OCI-LY7 (cell line): Measurements from ENCODE around the gene SLC15A5. TPM values are rescaled to one million over a fixed set of nuclear protein-coding genes. Genes with fewer than 3 reads are reported as not detected.

Experiments used
- Bru-seq: library from RNA; stranded (reverse); fragments of 400-500 nt; gene quantifications from one replicate; lab custom pipeline; 2021; lab: Mats Ljungman, UMichigan
- BruChase-seq, 2 experiments: library from RNA; stranded (reverse); fragments of 400-500 nt; gene quantifications; one replicate each; lab custom pipeline; 2021; lab: Mats Ljungman, UMichigan
- BruUV-seq: library from RNA; stranded (reverse); fragments of 400-500 nt; replicated peaks from 2 replicates; lab custom pipeline; 2021; lab: Mats Ljungman, UMichigan
- CTCF ChIA-PET: fragments of 300-600 bp; sonication (Branson Sonifier 250); formaldehyde crosslinking; loops from one replicate; lab custom pipeline; 2022; ENCODE audit warnings: antibody characterized with exemption; ENCODE audit not compliant: unreplicated experiment; lab: Charles Lee
- POLR2A ChIA-PET: fragments of 300-600 bp; sonication (Branson Sonifier 250); formaldehyde crosslinking; loops from one replicate; lab custom pipeline; 2022; ENCODE audit warnings: antibody characterized with exemption; lab: Charles Lee
- DNase-seq: peaks from one replicate; pipeline ENCODE4 v3.0.0-alpha.2; 2015; ENCODE audit warnings: low spot score
- H2AFZ ChIP-seq: fragments of 200-600 bp; sonication (generic), shearing (Covaris generic); 2 replicates; pipeline ENCODE4 v1.6.1; 2014; ENCODE audit warnings: mild to moderate bottlenecking, antibody characterized with exemption, low read length, moderate library complexity
- H3K27ac ChIP-seq: fragments of 200-600 bp; sonication (generic); 2 replicates; pipeline ENCODE4 v1.5.1; 2014; ENCODE audit warnings: mixed run types, low read depth, mild to moderate bottlenecking, moderate library complexity, low read length, inconsistent platforms; ENCODE audit not compliant: poor library complexity, severe bottlenecking
- H3K36me3 ChIP-seq: fragments of 200-600 bp; sonication (generic); 2 replicates; pipeline ENCODE4 v1.6.1; 2014; ENCODE audit warnings: mild to moderate bottlenecking, antibody characterized with exemption, low read length, moderate library complexity, mixed read lengths; ENCODE audit not compliant: insufficient read depth
- H3K4me1 ChIP-seq: fragments of 200-600 bp; sonication (generic); 2 replicates; pipeline ENCODE4 v1.5.1; 2014; ENCODE audit warnings: mild to moderate bottlenecking, low read length; ENCODE audit not compliant: insufficient read depth, poor library complexity, severe bottlenecking
- H3K4me2 ChIP-seq: fragments of 200-600 bp; sonication (generic); 2 replicates; pipeline ENCODE4 v1.6.1; 2014; ENCODE audit warnings: mild to moderate bottlenecking, low read length
- H3K4me3 ChIP-seq: fragments of 200-600 bp; sonication (generic); 2 replicates; pipeline ENCODE4 v1.5.1; 2014; ENCODE audit warnings: mild to moderate bottlenecking, low read depth, low read length; ENCODE audit not compliant: poor library complexity, severe bottlenecking
- H3K79me2 ChIP-seq: fragments of 200-600 bp; sonication (generic); 2 replicates; pipeline ENCODE4 v1.6.1; 2016; ENCODE audit warnings: low read depth, mild to moderate bottlenecking, low read length, moderate library complexity, mixed read lengths; ENCODE audit not compliant: insufficient read depth
- H3K9me2 ChIP-seq: fragments of 200-600 bp; sonication (generic); 2 replicates; pipeline ENCODE4 v1.6.1; 2016; ENCODE audit warnings: mild to moderate bottlenecking, low read length, mixed read lengths; ENCODE audit not compliant: insufficient read depth
- H3K9me3 ChIP-seq: fragments of 200-600 bp; sonication (generic); 2 replicates; pipeline ENCODE4 v1.6.1; 2014; ENCODE audit warnings: mild to moderate bottlenecking, mixed run types, low read length, mixed read lengths
- H4K20me1 ChIP-seq: fragments of 200-600 bp; sonication (generic); 2 replicates; pipeline ENCODE4 v1.6.1; 2014; ENCODE audit warnings: mild to moderate bottlenecking, antibody characterized with exemption, low read length, moderate library complexity, mixed read lengths; ENCODE audit not compliant: insufficient read depth
- CTCF ChIP-seq: fragments of 200-600 bp; sonication (generic); conservative IDR thresholded peaks from 2 replicates; pipeline ENCODE4 v1.5.1; 2014; ENCODE audit warnings: mild to moderate bottlenecking, antibody characterized with exemption, low read length, moderate library complexity, mixed read lengths
- EZH2phosphoT487 ChIP-seq: fragments of 200-600 bp; sonication (generic); IDR thresholded peaks from 2 replicates; pipeline ENCODE4 v1.6.1; 2018; ENCODE audit warnings: low read depth, borderline replicate concordance, mild to moderate bottlenecking, mixed run types, antibody characterized with exemption, low read length, moderate library complexity, mixed read lengths
- intact Hi-C: fragments of 100-400 bp; cut with micrococcal nuclease; formaldehyde crosslinking; loops from one replicate; pipeline ENCODE4 v1.10.0; 2022; ENCODE audit not compliant: unreplicated experiment
- long read RNA-seq: library from polyadenylated mRNA; stranded (forward); transcript quantifications from one replicate; pipeline ENCODE4 v2.0.0, GENCODE V29; 2022
- total RNA-seq, 2 experiments: library from RNA; depleted of rRNA in 1 of 2; stranded (reverse); fragments of >200 nt in 1 of 2; shearing (Covaris generic) in 1 of 2; gene quantifications; 2 replicates each; pipeline ENCODE4 v1.2.3, GENCODE V29; 2014 to 2022

Gene SLC15A5
- total RNA-seq (2014; rRNA removed; shearing (Covaris generic)) (not detected in 2 replicates), total RNA-seq (2022) (not detected in 2 replicates), Bru-seq, nascent RNA (percentile 14 among the genes with signal in this experiment), BruChase-seq, experiment 1, labeled RNA remaining after a 6-hour chase (not detected), BruChase-seq, experiment 2, labeled RNA remaining after a 2-hour chase (percentile 3 among the genes with signal in this experiment)
- long read RNA-seq = 0 reads

DNA sequence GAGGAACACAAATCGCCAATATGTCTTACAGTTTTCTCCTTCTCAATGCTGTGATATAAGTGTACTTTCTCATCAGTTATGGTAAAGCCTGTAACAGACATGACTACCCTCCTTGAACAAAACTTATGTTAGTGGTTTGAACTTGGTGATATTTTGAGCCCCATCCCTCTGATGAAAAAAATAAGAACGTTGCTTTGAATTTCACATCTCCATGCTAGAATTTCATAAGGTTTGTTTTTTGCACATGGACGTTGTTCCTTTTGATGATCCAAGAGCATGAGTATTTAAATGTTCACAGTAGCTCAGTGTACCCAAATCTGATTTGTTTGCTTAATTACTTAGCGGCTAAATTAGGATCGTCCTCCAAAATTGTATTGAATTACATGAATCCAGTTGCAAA is at the start of gene SLC15A5:
TSS of gene SLC15A5 (minus strand) at position 101 of the 400 bp plus-strand sequence. CDS start at position 101, 0 bp downstream.
- Histone ChIP-seq H3K9me3 (no peaks in the 10 kb centered on the region), H3K36me3 (no peaks in the 10 kb centered on the region), H3K4me1 (no peaks in the 10 kb centered on the region), H3K4me2 (no peak within 1 kb of the TSS), H4K20me1 (no peaks in the 10 kb centered on the region), H3K79me2 (no peaks in the 10 kb centered on the region), H2AFZ (no peak within 1 kb of the TSS), H3K27ac (no peak within 1 kb of the TSS), H3K9me2 (no peaks in the 10 kb centered on the region), H3K4me3 (no peak within 1 kb of the TSS)
- BruUV-seq = no TSS peak
- CTCF ChIA-PET = no interaction called here
- intact Hi-C loops = no loop called here
- DNase-seq = no peak
- POLR2A ChIA-PET = no interaction called here
- TF ChIP-seq EZH2phosphoT487 (no peak), CTCF (no peak)

GRCh38 chr12:16325426-16325825 is 47.9 kb upstream of the SLC15A5 start:
- Histone ChIP-seq H2AFZ (no peak overlapping the region), H3K4me2 (no peak overlapping the region), H3K27ac (no peak overlapping the region), H3K36me3 (no peaks in the 10 kb centered on the region), H3K4me3 (no peak overlapping the region), H4K20me1 (no peaks in the 10 kb centered on the region), H3K9me3 (no peaks in the 10 kb centered on the region), H3K9me2 (no peaks in the 10 kb centered on the region), H3K79me2 (no peaks in the 10 kb centered on the region), H3K4me1 (no peaks in the 10 kb centered on the region)
- no peak for TF ChIP-seq EZH2phosphoT487
- no peak for TF ChIP-seq CTCF
- intact Hi-C loops = no loop called here
- BruUV-seq = no TSS peak
- ChIA-PET POLR2A (no interaction called here), CTCF (no interaction called here)
- no peak for DNase-seq

GRCh38 chr12:16324772-16325171 is 47.3 kb upstream of the SLC15A5 start:
- ChIA-PET CTCF (no interaction called here), POLR2A (no interaction called here)
- intact Hi-C loops = no loop called here
- no peak for DNase-seq
- H3K4me1 ChIP-seq = no peaks in the 10 kb centered on the region
- H3K4me3 ChIP-seq = no peak overlapping the region
- no peaks in the 10 kb centered on the region for H4K20me1 ChIP-seq
- H2AFZ ChIP-seq = no peak overlapping the region
- no peak overlapping the region for H3K4me2 ChIP-seq
- TF ChIP-seq CTCF = no peak
- no peaks in the 10 kb centered on the region for H3K36me3 ChIP-seq
- H3K9me2 ChIP-seq = no peaks in the 10 kb centered on the region
- no TSS peak for BruUV-seq
- no peak overlapping the region for H3K27ac ChIP-seq
- no peaks in the 10 kb centered on the region for H3K9me3 ChIP-seq
- no peaks in the 10 kb centered on the region for H3K79me2 ChIP-seq
